KMS-11 (cell line): ENCODE data around the gene ZNF554.

ENCODE experiments used
- H2AFZ ChIP-seq: fragments of 200-600 bp; sonication (generic); 2 replicates; pipeline ENCODE4 v1.6.1; 2016; ENCODE audit warnings: antibody characterized with exemption, mixed run types, low read depth
- H3K27ac ChIP-seq: fragments of 200-600 bp; sonication (generic); 2 replicates; pipeline ENCODE4 v1.6.1; 2016; ENCODE audit warnings: mild to moderate bottlenecking, mixed run types
- H3K27me3 ChIP-seq: fragments of 200-600 bp; sonication (generic); 2 replicates; pipeline ENCODE4 v1.6.1; 2017; ENCODE audit warnings: mild to moderate bottlenecking, low read depth, mixed run types, moderate library complexity; ENCODE audit not compliant: insufficient read depth
- H3K36me3 ChIP-seq: fragments of 200-600 bp; sonication (generic); 2 replicates; pipeline ENCODE4 v1.6.1; 2017; ENCODE audit warnings: mild to moderate bottlenecking, mixed run types; ENCODE audit not compliant: insufficient read depth
- H3K4me1 ChIP-seq: fragments of 200-600 bp; sonication (generic); 2 replicates; pipeline ENCODE4 v1.6.1; 2016; ENCODE audit warnings: mild to moderate bottlenecking, low read depth, mixed run types; ENCODE audit not compliant: poor library complexity, severe bottlenecking
- H3K4me2 ChIP-seq: fragments of 200-600 bp; sonication (generic); 2 replicates; pipeline ENCODE4 v1.7.0; 2016; ENCODE audit warnings: mild to moderate bottlenecking, mixed run types
- H3K4me3 ChIP-seq: fragments of 200-600 bp; sonication (generic); IDR thresholded peaks from 2 replicates; pipeline ENCODE4 v1.6.1; 2017; ENCODE audit warnings: low read depth, low read length, mixed read lengths; ENCODE audit not compliant: insufficient read depth
- H3K79me2 ChIP-seq: fragments of 200-600 bp; sonication (generic); 2 replicates; pipeline ENCODE4 v1.6.1; 2016; ENCODE audit warnings: low read depth, mixed run types; ENCODE audit not compliant: insufficient read depth
- H3K9ac ChIP-seq: fragments of 200-600 bp; sonication (generic); 2 replicates; pipeline ENCODE4 v1.6.1; 2016; ENCODE audit warnings: mild to moderate bottlenecking, mixed run types
- H4K20me1 ChIP-seq: fragments of 200-600 bp; sonication (generic); 2 replicates; pipeline ENCODE4 v1.6.1; 2016; ENCODE audit warnings: mild to moderate bottlenecking, mixed run types; ENCODE audit not compliant: insufficient read depth
- CTCF ChIP-seq: fragments of 200-600 bp; sonication (generic); conservative IDR thresholded peaks from 2 replicates; pipeline ENCODE4 v1.6.1; 2017; ENCODE audit warnings: low read depth, mild to moderate bottlenecking, antibody characterized with exemption, low read length, moderate library complexity, mixed read lengths

Gene ZNF554

GRCh38 chr19:2845107-2845506, 25.4 kb downstream of the ZNF554 start:
- Histone ChIP-seq H3K27me3 (peaks cover 18% of the 10 kb centered on the region; the same call in 1 of the 2 replicates), H3K79me2 (no peaks in the 10 kb centered on the region), H3K4me3 (no peak overlapping the region), H3K27ac (no peak overlapping the region), H3K4me2 (no peak overlapping the region), H3K36me3 (no peaks in the 10 kb centered on the region), H3K4me1 (no peaks in the 10 kb centered on the region), H2AFZ (no peak overlapping the region), H4K20me1 (no peaks in the 10 kb centered on the region), H3K9ac (no peak overlapping the region)
- TF ChIP-seq CTCF: no peak

GRCh38 chr19:2846180-2846894, 26.7 kb downstream of the ZNF554 start:
- Histone ChIP-seq H3K36me3 (no peaks in the 10 kb centered on the region), H3K4me2 (no peak overlapping the region), H3K79me2 (no peaks in the 10 kb centered on the region), H3K4me1 (no peaks in the 10 kb centered on the region), H3K27me3 (peaks cover 18% of the 10 kb centered on the region; the same call in 1 of the 2 replicates), H3K27ac (no peak overlapping the region), H3K4me3 (no peak overlapping the region), H4K20me1 (no peaks in the 10 kb centered on the region), H2AFZ (no peak overlapping the region), H3K9ac (no peak overlapping the region)
- TF ChIP-seq CTCF: no peak

GRCh38 chr19:2847507-2847906, 27.8 kb downstream of the ZNF554 start:
- no peaks in the 10 kb centered on the region for H3K4me1 ChIP-seq
- H3K9ac ChIP-seq: no peak overlapping the region
- no peak overlapping the region for H3K4me2 ChIP-seq
- H3K27me3 ChIP-seq: peaks cover 18% of the 10 kb centered on the region; the same call in 1 of the 2 replicates
- H3K4me3 ChIP-seq: no peak overlapping the region
- H2AFZ ChIP-seq: no peak overlapping the region
- no peak for TF ChIP-seq CTCF
- no peaks in the 10 kb centered on the region for H4K20me1 ChIP-seq
- H3K27ac ChIP-seq: no peak overlapping the region
- H3K36me3 ChIP-seq: no peaks in the 10 kb centered on the region
- no peaks in the 10 kb centered on the region for H3K79me2 ChIP-seq

DNA sequence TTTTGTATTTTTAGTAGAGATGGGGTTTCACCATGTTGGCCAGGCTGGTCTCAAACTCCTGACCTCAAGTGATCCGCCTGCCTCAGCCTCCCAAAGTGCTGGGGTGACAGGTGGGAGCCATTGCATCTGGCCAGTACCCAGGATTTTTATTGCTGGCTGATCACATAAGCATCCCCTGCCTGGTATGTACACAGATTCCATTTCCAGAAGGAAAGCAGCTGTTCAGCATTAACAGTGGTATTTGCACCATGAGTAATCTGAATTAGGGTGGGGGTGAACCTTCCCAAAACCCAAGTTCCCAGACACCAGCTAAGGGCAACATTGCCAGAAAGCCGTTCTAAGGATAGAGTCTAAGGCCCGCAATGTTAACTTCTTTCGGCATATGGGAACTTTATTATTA, 28.9 kb downstream of the ZNF554 start:
- Histone ChIP-seq H4K20me1 (no peaks in the 10 kb centered on the region), H3K9ac (no peak overlapping the region), H2AFZ (no peak overlapping the region), H3K4me1 (no peaks in the 10 kb centered on the region), H3K36me3 (no peaks in the 10 kb centered on the region), H3K27me3 (peaks cover 14% of the 10 kb centered on the region; the same call in 1 of the 2 replicates), H3K4me2 (no peak overlapping the region), H3K4me3 (no peak overlapping the region), H3K27ac (no peak overlapping the region), H3K79me2 (no peaks in the 10 kb centered on the region)
- no peak for TF ChIP-seq CTCF
